DOHH2 (cell line): ENCODE data around the gene DNASE2.

ENCODE experiments used
- EZH2phosphoT487 ChIP-seq: fragments of 200-600 bp; sonication (generic); IDR thresholded peaks from 2 replicates; pipeline ENCODE4 v1.6.1; 2017; ENCODE audit warnings: borderline replicate concordance, mild to moderate bottlenecking, antibody characterized with exemption, low read length, moderate library complexity, mixed read lengths
- TF ChIP-seq, protein P1 (sequence below): fragments of 200-600 bp; sonication (generic); IDR thresholded peaks from one replicate; pipeline ENCODE4 v1.5.1; 2014; ENCODE audit warnings: antibody characterized with exemption, mild to moderate bottlenecking, low read depth, low read length; ENCODE audit not compliant: poor library complexity, severe bottlenecking

DNA sequence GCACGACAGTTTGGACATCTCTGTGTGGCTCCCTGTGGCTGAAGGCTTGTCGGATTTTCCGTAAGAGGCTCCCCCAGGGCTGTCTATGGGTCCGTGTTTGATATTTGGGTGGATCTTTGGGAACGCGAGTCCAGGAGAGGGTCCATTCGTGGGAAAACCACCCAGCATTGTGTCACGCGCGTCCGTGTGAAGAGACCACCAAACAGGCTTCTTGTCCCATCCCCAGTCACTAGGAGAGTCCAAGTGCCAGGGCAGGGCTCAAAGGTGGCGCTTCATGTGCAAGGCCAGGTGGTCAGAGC lies 3.3 kb upstream of the DNASE2 start:
- TF ChIP-seq, protein P1, sequence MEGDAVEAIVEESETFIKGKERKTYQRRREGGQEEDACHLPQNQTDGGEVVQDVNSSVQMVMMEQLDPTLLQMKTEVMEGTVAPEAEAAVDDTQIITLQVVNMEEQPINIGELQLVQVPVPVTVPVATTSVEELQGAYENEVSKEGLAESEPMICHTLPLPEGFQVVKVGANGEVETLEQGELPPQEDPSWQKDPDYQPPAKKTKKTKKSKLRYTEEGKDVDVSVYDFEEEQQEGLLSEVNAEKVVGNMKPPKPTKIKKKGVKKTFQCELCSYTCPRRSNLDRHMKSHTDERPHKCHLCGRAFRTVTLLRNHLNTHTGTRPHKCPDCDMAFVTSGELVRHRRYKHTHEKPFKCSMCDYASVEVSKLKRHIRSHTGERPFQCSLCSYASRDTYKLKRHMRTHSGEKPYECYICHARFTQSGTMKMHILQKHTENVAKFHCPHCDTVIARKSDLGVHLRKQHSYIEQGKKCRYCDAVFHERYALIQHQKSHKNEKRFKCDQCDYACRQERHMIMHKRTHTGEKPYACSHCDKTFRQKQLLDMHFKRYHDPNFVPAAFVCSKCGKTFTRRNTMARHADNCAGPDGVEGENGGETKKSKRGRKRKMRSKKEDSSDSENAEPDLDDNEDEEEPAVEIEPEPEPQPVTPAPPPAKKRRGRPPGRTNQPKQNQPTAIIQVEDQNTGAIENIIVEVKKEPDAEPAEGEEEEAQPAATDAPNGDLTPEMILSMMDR: no peak
- TF ChIP-seq EZH2phosphoT487: no peak
